BJ (cell line): ENCODE results near the gene SNX10. TPM values are rescaled to one million over a fixed set of nuclear protein-coding genes. Genes with fewer than 3 reads are reported as not detected.

Source experiments
- CTCF ChIA-PET: fragments of 350-600 bp; formaldehyde crosslinking; extraction: SDS; loops from one replicate; lab custom pipeline; 2021; ENCODE audit warnings: antibody characterized with exemption, inconsistent platforms; lab: Yijun Ruan, JAX
- POLR2A ChIA-PET: fragments of 300-600 bp; sonication (Branson Sonifier 250); formaldehyde crosslinking; extraction: SDS; loops from one replicate; lab custom pipeline; 2021; ENCODE audit warnings: antibody characterized with exemption; lab: Charles Lee
- DNase-seq: peaks from one replicate; pipeline ENCODE4 v3.0.0-alpha.2; 2011; ENCODE audit warnings: low read depth
- H3K27me3 ChIP-seq: 2 replicates; pipeline ENCODE4 v1.6.0; 2011; ENCODE audit warnings: low read length; ENCODE audit not compliant: control insufficient read depth, insufficient read depth
- H3K36me3 ChIP-seq: 2 replicates; pipeline ENCODE4 v1.5.1; 2011; ENCODE audit warnings: low read length; ENCODE audit not compliant: control insufficient read depth, insufficient read depth
- H3K4me3 ChIP-seq: 2 replicates; pipeline ENCODE4 v1.5.1; 2011; ENCODE audit warnings: low read depth, mild to moderate bottlenecking, control low read depth, low read length
- polyA plus RNA-seq: library from polyadenylated mRNA; depleted of rRNA; stranded (reverse); fragments of >200 nt; gene quantifications from 2 replicates; pipeline ENCODE4 v1.2.3, GENCODE V29; 2011; rRNA removed
- TF ChIP-seq, protein P1 (sequence below): IDR thresholded peaks from 2 replicates; pipeline ENCODE4 v1.5.1; 2011; ENCODE audit warnings: low read depth, mild to moderate bottlenecking, control low read depth, inconsistent platforms, low read length, moderate library complexity; ENCODE audit not compliant: insufficient read depth

SNX10 gene
- polyA plus RNA-seq, 1 experiment = not detected

DNA sequence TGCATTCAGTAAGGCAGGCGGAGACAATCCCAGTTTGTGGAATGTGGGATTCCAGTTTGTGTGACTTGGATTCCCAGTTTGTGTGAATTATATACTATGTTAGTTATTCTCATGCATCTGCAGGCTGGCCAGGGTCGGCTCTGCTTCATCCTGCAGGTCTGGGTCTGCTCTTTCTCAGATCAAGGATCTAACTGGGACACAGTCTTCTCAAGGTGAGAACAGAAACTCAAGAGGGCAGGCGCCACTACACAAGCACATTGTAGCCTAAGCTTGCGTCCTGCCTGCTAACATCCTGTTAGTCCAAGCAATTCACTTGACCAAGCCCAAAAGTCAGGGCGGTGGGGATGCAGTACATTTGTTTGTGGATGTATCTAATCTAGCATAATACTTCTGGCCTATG is 131.1 kb downstream of the SNX10 start:
- CTCF ChIA-PET = interaction anchor here (1.8 kb wide), 1 partner anchor 25 kb away, joined by 3 read pairs; no protein-coding TSS in a partner anchor
- DNase-seq = no peak
- no peak overlapping the region for H3K4me3 ChIP-seq
- H3K36me3 ChIP-seq = no peaks in the 10 kb centered on the region
- POLR2A ChIA-PET = no interaction called here
- TF ChIP-seq, protein P1, sequence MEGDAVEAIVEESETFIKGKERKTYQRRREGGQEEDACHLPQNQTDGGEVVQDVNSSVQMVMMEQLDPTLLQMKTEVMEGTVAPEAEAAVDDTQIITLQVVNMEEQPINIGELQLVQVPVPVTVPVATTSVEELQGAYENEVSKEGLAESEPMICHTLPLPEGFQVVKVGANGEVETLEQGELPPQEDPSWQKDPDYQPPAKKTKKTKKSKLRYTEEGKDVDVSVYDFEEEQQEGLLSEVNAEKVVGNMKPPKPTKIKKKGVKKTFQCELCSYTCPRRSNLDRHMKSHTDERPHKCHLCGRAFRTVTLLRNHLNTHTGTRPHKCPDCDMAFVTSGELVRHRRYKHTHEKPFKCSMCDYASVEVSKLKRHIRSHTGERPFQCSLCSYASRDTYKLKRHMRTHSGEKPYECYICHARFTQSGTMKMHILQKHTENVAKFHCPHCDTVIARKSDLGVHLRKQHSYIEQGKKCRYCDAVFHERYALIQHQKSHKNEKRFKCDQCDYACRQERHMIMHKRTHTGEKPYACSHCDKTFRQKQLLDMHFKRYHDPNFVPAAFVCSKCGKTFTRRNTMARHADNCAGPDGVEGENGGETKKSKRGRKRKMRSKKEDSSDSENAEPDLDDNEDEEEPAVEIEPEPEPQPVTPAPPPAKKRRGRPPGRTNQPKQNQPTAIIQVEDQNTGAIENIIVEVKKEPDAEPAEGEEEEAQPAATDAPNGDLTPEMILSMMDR = no peak
- H3K27me3 ChIP-seq = no peaks in the 10 kb centered on the region

DNA sequence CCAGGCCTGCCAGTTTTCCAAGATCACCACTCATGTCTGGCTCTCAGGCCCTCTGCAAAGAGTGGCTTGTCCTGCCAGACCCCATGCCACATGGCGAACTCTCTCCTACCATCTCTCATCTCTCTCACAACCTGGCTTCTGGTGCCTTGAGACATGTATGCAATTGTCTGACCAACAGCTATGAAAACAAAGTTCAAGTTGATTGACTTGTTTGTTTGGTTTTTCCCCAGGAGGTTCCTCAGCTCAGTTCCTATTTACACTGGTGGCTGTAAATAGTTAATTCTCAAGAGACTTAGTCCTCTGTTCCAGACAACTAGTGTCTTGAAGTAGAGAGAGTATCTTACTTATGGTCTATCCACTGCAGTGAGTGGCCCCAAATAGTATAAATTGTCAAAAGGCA is 131.8 kb downstream of the SNX10 start:
- POLR2A ChIA-PET = no interaction called here
- TF ChIP-seq, protein P1 = no peak
- Histone ChIP-seq H3K36me3 (no peaks in the 10 kb centered on the region), H3K27me3 (no peaks in the 10 kb centered on the region), H3K4me3 (no peak overlapping the region)
- no peak for DNase-seq
- CTCF ChIA-PET = interaction anchor here (1.8 kb wide), 1 partner anchor 26 kb away, joined by 3 read pairs; no protein-coding TSS in a partner anchor

Other genes with a start within 250 kb of the SNX10 start
- gene NFE2L3, start 139.7 kb upstream of the SNX10 start, polyA plus RNA-seq = 2.6 and 6.5 TPM in 2 replicates
- gene HNRNPA2B1, start 91.1 kb upstream of the SNX10 start, polyA plus RNA-seq = 139 and 249 TPM in 2 replicates
- 37.0 and 93.8 TPM in 2 replicates for gene CBX3, start 90.1 kb upstream of the SNX10 start, polyA plus RNA-seq